AG04450 (cell line): ENCODE measurements around the gene OOSP2. TPM values are rescaled to one million over a fixed set of nuclear protein-coding genes. Genes with fewer than 3 reads are reported as not detected.
"Not testable (repeated sequence)": the region's sequence is repeated elsewhere in the genome, so short reads cannot be mapped to it uniquely, and the experiment has no call there.

ENCODE experiments used
- CTCF ChIA-PET: fragments of 300-600, 350-600 bp; formaldehyde crosslinking; extraction: SDS; loops from one replicate; lab custom pipeline; 2022; ENCODE audit warnings: antibody characterized with exemption, inconsistent platforms; lab: Charles Lee
- POLR2A ChIA-PET: fragments of 350-600 bp; formaldehyde crosslinking; extraction: SDS; loops from one replicate; lab custom pipeline; 2021; ENCODE audit warnings: antibody characterized with exemption, inconsistent platforms; lab: Yijun Ruan, JAX
- DNase-seq: peaks from one replicate; pipeline ENCODE4 v3.0.0-alpha.2; 2011; ENCODE audit warnings: low read depth, low spot score
- H3K27ac ChIP-seq: one replicate; pipeline ENCODE4 v1.5.1; 2012; ENCODE audit warnings: low read depth, low read length, control low read depth
- H3K27me3 ChIP-seq: one replicate; pipeline ENCODE4 v1.6.0; 2012; ENCODE audit warnings: low read length; ENCODE audit not compliant: control insufficient read depth, insufficient read depth
- H3K4me3 ChIP-seq: 2 replicates; pipeline ENCODE4 v1.5.1; 2011; ENCODE audit warnings: mild to moderate bottlenecking, low read depth, low read length, control low read depth
- H3K9me3 ChIP-seq: 2 replicates; pipeline ENCODE4 v1.5.1; 2012; ENCODE audit warnings: low read length; ENCODE audit not compliant: control insufficient read depth, insufficient read depth
- polyA plus RNA-seq: library from polyadenylated mRNA; depleted of rRNA; stranded (reverse); fragments of >200 nt; gene quantifications from 2 replicates; pipeline ENCODE4 v1.2.3, GENCODE V29; 2011
- TF ChIP-seq, protein P1 (sequence below): IDR thresholded peaks from 2 replicates; pipeline ENCODE4 v1.5.1; 2011; ENCODE audit warnings: low read depth, low read length, control low read depth, inconsistent platforms

The OOSP2 gene
- polyA plus RNA-seq, 1 experiment = not detected

DNA sequence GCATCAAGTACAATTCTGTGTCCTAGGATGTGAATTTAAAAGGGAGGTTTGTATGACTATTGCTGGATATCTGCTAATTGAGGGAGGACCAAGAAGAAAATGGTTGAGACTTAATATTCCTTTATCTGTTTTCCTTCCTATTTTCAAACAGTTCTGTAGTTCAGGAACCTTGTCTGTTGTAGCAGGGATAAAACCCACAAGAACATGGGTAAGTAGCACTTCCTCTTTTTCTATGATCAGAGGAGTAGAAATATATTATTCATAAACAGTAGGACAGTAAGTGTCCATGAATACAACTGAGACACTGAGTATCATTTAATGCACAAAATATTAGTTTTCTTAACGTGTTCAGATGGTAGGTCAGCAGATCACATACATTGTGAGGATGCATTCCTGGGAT, 23.9 kb downstream of the OOSP2 start:
- no peaks in the 10 kb centered on the region for H3K27me3 ChIP-seq
- CTCF ChIA-PET = no interaction called here

DNA sequence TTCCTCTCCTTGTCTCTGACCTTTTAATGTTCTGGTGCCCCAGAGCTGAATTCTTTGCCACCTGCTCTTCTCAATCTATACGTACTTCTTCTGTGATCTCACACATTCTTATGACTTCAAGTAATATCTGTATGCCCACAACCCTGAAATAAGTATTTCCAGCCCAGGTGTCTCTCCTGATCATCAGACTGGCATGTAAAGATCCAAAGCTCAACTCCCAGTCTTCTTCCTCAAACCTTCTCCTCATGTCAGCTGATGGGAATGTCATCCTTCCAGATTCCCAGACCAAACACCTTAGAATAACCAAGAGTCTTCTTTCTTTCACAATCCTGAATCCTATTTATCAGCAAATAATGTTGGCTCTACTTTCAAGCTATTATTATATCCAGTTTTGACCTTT, 25.6 kb downstream of the OOSP2 start:
- TF ChIP-seq, protein P1, sequence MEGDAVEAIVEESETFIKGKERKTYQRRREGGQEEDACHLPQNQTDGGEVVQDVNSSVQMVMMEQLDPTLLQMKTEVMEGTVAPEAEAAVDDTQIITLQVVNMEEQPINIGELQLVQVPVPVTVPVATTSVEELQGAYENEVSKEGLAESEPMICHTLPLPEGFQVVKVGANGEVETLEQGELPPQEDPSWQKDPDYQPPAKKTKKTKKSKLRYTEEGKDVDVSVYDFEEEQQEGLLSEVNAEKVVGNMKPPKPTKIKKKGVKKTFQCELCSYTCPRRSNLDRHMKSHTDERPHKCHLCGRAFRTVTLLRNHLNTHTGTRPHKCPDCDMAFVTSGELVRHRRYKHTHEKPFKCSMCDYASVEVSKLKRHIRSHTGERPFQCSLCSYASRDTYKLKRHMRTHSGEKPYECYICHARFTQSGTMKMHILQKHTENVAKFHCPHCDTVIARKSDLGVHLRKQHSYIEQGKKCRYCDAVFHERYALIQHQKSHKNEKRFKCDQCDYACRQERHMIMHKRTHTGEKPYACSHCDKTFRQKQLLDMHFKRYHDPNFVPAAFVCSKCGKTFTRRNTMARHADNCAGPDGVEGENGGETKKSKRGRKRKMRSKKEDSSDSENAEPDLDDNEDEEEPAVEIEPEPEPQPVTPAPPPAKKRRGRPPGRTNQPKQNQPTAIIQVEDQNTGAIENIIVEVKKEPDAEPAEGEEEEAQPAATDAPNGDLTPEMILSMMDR = no peak
- peaks cover 12% of the 10 kb centered on the region for H3K9me3 ChIP-seq
- CTCF ChIA-PET = no interaction called here
- no peak for DNase-seq
- H3K27me3 ChIP-seq = no peaks in the 10 kb centered on the region
- no peak overlapping the region for H3K4me3 ChIP-seq
- POLR2A ChIA-PET = no interaction called here
- H3K27ac ChIP-seq = no peak overlapping the region

More for the DNA sequence above, 23.9 kb downstream of the OOSP2 start:
- POLR2A ChIA-PET = no interaction called here
- peaks cover 12% of the 10 kb centered on the region for H3K9me3 ChIP-seq
- TF ChIP-seq, protein P1 = no peak
- no peak for DNase-seq
- H3K27ac ChIP-seq = no peak overlapping the region
- no peak overlapping the region for H3K4me3 ChIP-seq

DNA sequence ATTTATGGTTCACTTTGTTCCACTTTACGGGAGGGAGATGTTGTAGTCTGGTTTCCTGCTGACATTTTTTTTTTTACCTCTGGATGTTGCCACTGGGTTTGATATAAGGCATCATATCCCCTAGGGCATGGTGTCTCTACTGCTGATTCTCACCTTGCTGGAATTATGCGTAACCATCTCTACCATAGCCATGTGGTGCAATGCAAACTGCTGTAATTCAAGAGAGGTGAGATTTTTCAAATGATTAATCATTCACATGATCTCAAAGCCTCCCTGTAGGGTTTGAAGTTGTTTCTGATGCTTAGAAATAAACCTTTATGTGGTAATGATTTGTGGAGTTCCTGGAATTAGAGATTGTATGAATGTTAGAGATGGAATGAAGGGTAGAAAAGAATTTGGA, 29.2 kb downstream of the OOSP2 start:
- POLR2A ChIA-PET = no interaction called here
- CTCF ChIA-PET = no interaction called here
- Histone ChIP-seq H3K9me3 (peaks cover 20% of the 10 kb centered on the region), H3K27me3 (no peaks in the 10 kb centered on the region), H3K4me3 (no peak overlapping the region), H3K27ac (no peak overlapping the region)
- no peak for DNase-seq
- TF ChIP-seq, protein P1 = no peak

DNA sequence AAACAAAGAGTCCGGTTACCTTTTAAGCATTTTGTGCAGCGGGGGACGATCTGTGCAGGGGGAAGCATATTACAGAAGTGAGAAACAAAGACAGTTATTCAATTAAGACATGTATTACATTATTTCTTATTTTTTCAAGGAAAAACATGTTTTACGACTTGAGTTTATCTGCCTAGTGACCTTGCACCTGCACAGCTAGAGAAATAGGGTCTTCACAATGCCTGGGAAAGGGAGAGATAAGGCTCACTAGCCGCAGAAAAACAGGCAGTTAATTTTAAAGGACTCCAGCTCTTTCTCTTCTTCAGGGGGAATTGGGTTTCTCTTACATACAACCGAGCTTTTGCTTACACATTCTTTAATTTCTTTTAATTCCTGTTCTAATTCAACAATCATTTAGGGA, 31.4 kb downstream of the OOSP2 start:
- DNase-seq, POLR2A ChIA-PET, H3K4me3 ChIP-seq, H3K27ac ChIP-seq, H3K27me3 ChIP-seq, CTCF ChIA-PET: not testable (repeated sequence)
- H3K9me3 ChIP-seq = peaks cover 16% of the 10 kb centered on the region; the same call in 1 of the 2 replicates

DNA sequence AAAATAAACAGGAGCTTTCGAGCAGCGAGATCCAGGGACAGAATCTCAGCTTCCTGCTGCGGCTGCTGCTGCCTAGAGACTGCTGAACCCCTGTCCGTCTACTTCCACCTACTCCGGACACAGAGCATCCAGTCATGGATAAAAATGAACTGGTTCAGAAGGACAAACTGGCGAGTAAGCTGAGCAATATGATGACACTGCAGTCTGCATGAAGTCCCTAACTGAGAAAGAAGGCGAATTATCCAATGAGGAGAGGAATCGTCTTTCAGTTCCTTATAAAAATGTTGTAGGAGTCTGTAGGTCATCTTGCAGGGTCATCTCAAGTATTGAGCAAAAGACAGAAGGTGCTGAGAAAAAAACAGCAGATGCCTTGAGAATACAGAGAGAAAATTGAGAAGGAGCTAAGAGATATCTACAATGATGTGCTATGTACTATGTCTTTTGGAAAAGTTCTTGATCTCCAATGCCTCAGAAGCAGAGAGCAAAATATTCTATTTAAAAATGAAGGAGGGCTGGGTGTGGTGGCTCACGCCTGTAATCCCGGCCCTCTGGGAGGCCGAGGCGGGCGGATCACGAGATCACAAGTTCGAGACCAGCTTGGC, 37.1 kb downstream of the OOSP2 start:
- TF ChIP-seq, protein P1 = no peak
- CTCF ChIA-PET = no interaction called here
- no peak overlapping the region for H3K4me3 ChIP-seq
- POLR2A ChIA-PET = no interaction called here
- no peaks in the 10 kb centered on the region for H3K27me3 ChIP-seq
- DNase-seq = no peak
- H3K9me3 ChIP-seq = peaks cover 14% of the 10 kb centered on the region
- H3K27ac ChIP-seq = no peak overlapping the region
